Muscle of arm (tissue), 12 donors: ENCODE results near the gene COL2A1. TPM values are rescaled to one million over a fixed set of nuclear protein-coding genes. Genes with fewer than 3 reads are reported as not detected.
A peak's percentile ranks its signal among the peaks of the same experiment; 100 is the strongest.

Experiments used
- DNase-seq: peaks from one replicate; pipeline ENCODE4 v3.0.0-alpha.2; 2013
- polyA plus RNA-seq, 12 donors: library from polyadenylated mRNA; unstranded; fragments of 120-200 nt; gene quantifications; one replicate each; pipeline ENCODE4 v1.2.1, GENCODE V29; 2013; ENCODE audit not compliant: insufficient read length in 12 of 12

COL2A1 gene
- polyA plus RNA-seq, 12 donors, result 13.9 to 78.9 (median 25.9) TPM; not detected in 1

DNA sequence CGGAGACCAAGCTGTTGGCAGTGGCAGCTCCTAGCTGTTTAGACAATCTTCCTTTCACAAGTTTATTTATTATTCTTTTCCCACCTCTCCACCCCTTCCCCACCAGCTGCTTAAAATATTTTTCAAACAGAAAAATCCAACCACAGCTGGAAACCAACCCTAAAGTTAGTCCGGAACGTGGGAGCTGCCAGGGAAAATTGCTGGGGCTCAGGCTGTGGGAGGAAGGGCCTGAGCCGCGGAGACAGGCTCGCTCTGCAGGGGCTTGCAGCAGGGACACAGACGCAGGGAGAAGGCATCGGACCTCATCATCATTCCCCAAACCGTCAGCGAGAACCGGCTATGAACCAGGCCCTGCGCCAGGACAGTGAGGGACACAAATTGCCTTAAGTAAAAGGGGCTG lies 56.9 kb downstream of the COL2A1 start:
- no peak for DNase-seq

GRCh38 chr12:47946413-47947323 lies 57.6 kb downstream of the COL2A1 start:
- DNase-seq, result no peak

- DNase-seq, result no peak
Measured at GRCh38 chr12:47945341-47945728, 58.9 kb downstream of the COL2A1 start.

GRCh38 chr12:47944685-47945340 lies 59.5 kb downstream of the COL2A1 start:
- DNase-seq, result no peak

DNA sequence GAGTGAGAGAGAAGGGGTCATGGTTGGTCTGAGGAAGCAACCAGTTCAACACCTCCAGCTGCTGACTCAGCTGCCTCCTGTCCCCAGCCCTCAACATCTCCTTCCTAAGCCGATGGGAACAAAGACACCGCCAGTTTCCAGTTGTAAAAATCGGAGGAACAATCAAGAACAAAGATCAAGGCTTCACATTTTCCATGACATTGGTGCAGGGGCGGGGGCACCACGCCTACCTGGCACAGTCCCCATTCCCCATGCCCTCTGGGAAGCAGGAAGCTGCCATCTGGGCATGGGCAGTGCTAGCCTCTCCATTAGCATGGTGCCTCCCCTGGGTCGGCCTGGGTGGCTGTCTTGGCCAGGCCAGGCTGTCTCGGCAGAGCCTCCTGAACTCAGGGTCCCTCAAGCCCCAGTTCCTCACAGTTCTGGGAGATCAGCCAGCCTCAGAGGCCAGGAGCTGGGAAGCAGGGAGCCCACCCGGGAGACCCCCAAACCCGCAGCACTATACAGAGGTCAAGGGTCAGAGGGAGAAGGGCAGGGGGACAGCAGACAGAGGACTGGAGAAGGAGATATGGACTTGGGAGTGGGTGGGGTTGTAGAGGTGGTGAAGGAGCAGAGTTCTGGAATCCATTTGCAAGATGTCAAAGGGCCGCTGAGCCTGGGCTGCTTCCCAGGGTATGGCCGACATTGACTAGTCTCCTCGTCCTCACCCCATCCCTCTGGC lies 60.5 kb downstream of the COL2A1 start:
- no peak for DNase-seq

GRCh38 chr12:47942614-47943225 lies 61.6 kb downstream of the COL2A1 start:
- no peak for DNase-seq

GRCh38 chr12:47941871-47942613 lies 62.2 kb downstream of the COL2A1 start:
- no peak for DNase-seq

DNA sequence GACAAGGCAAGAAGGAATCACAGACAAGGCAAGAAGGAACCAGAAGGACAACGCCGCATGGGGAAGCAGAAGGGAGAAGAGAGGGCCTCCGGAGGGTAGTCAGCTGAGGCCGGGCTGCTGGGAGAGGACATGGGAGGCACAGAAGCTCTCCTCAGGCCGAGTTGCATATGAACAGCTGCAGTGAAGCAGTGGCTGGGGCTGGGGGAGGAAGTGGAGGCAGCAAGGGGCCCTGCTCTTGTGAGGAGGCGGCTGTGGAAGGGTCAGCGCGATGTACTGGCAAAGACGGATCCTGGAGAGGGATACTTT lies 62.8 kb downstream of the COL2A1 start:
- DNase-seq, result no peak

- no peak for DNase-seq
Measured at GRCh38 chr12:47940773-47941474, 63.4 kb downstream of the COL2A1 start.

GRCh38 chr12:47939009-47939601 lies 65.2 kb downstream of the COL2A1 start:
- no peak for DNase-seq

DNA sequence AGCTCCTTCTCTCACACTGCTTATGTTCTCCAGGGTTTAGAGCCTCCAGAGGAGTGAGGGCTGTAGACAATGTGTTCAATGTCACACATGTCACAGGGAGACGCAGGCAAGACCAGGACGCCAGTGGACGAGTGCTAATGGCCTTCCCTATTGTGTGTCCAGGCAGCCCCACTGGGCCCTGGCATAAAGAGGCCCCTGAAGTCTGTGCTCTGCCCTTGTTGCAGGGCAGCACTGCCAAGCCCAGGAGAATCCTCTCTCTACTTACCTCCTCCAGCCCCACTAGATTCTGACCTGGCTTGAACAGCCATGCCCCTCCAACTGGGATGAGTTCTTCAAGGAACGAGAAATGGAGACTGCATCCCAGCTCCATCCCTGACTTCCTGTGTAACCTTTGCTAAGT lies 65.7 kb downstream of the COL2A1 start:
- DNase-seq, result no peak

DNA sequence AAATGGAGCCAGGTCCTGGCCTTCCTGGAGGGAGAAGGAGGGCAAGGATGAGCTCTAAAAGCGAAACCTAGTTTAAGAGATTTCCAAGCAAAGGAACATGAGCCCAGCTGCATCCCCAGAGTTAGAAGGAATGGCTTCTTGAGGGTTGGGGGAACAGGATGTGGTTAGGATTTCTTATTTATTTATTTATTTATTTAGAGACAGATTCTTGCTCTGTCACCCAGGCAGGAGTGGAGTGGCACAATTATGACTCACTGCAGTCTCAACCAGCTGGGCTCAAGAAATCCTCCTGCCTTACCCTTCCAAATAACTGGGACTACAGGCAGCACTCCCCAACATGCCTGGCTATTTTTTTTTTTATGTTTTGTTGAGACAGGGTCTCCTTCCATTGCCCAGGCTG lies 66.2 kb downstream of the COL2A1 start:
- no peak for DNase-seq

DNA sequence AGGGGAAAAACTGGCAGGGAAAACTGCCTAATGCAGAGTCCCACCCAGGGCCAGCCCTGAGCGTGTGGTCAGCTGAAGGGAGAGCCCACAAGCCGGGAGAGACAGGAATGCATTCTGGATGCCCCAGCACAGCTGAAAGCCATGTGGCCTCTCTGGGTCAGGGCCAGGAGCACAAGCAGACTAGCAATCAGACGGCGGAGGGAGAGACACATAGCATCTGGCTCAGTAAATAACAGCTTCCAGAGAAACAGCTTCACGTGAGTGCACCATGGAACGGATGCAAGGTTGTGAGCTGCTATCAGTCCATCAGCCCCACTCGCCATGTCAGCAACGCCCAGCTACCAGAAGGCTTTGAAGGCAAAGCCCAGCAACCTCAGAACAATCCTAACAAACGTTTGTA lies 69.1 kb downstream of the COL2A1 start:
- DNase-seq, result peak; percentile 59

DNA sequence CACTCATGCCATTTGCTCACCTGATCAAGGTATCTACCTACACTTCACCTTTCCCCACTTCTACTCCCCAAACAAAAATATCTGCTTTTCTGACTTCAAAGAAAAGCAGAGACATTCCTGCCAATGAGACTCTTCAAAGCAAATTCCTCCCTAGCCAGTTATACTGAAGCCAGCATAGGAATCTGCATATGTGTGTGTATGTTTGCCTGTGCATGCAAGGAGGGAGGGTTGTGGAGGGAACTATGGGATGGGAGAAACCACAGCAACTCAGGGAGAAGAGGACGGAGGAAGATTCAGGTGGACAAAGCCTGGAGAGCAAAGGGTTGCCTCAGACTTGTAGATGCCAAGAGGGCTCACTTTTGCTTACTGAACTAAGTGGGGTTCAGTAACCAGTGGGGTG lies 73.1 kb downstream of the COL2A1 start:
- no peak for DNase-seq

DNA sequence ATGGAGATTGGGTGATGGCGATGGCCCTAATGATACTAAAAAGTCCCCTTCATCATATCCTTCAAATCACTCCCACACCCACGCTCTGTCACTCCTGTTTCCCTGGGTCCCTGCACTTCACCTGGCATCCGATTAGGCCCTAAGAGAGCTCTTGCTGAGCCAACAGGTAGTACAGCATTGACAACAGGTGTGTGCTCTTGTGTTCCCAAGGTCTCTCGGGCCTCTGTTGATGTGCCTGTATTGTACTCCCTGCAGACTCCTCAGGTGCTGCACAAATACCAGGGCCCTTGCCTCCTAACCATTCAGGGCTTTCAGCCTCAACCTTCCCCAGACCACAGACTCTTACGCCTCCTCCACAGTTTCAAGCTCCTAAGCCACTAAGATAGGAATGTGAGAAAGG lies 73.6 kb downstream of the COL2A1 start:
- DNase-seq, result no peak

DNA sequence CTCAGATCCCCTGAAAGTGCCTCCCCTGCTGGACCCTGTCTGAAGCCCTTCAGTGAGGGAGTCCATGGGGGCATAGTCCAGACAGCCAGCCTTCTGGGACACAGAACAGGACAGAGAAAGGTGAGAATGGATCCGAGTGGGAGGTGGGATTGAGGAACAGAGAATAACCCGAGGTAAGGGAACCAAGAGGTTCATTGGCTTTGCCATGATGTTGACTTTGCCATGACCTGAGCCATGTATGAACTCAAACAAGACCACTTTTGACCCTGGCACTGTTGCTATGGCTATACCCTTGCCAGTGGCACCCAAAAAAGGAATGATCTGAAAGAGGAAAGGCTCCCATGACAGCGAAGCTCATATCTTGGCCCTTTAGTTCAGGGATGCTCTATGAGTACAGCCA lies 76.9 kb downstream of the COL2A1 start:
- DNase-seq, result no peak
